Measurements from ENCODE around the gene KLK12.

GRCh38 chr19:51020988-51021651 is 13.7 kb downstream of the KLK12 start:
- TF ChIP-seq POLR2AphosphoS5 (IDR thresholded peaks at IDR 0.05; ENCODE audit: borderline replicate concordance, low read depth, low read length) (no peak), EZH2 (IDR thresholded peaks at IDR 0.05) (no peak)

Data from SK-N-MC (cell line).